GM12892 (cell line): ENCODE results near the gene PMEPA1.

Experiments
- POLR2A ChIP-seq: IDR thresholded peaks from 2 replicates; pipeline ENCODE4 v1.6.1; 2011; ENCODE audit warnings: low read depth, low read length, control low read depth
- POLR2AphosphoS5 ChIP-seq: IDR thresholded peaks from 2 replicates; pipeline ENCODE4 v1.6.1; 2011; ENCODE audit warnings: low read depth, low read length, control low read depth

DNA sequence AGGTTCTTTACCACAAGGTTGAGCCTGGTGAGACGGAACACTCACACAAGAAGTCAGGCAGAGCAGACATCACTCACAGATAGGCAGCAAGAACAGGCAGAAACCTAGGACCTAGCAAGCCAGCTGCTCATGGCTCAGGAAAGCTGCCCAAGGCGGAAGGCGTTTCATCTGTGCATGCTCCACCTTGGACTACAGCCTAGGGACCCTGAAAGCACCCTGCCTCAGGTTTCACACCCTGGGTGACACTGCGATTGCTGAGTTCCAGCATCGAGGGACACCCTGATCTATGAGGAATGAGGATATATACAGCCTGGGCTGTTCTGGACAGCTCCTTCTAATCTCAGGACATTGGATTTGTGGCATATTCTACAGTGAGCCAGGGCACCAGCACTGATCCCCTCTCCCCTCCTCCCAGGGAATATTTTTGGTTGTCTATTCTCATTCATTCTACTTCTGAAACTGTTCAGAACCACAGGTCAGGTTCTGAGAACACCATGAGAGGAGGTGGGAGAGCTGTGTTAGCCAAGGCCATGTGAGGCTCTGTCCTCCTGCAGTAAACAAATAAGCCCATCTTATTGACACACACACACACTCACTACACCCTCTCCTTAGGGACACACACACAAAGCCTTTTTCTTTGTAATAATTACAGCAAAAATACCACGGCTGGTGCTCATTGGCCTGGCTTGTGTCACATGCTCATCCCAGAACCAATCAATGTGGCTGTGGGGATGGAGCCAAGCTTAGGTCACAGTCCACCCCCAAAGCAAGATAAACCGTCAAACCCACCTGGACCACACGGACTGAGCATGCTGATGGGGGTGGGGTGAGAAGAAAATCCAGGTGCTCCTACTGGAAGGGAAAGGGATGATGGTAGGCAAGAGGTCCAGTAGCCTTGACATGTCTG lies 26.3 kb upstream of the PMEPA1 start:
- TF ChIP-seq POLR2A (no peak), POLR2AphosphoS5 (no peak)
